Esophagus squamous epithelium (tissue), 5 donors: ENCODE data around the gene NBDY. TPM values are rescaled to one million over a fixed set of nuclear protein-coding genes. Genes with fewer than 3 reads are reported as not detected.
"Not testable (repeated sequence)": the region's sequence is repeated elsewhere in the genome, so short reads cannot be mapped to it uniquely, and the experiment has no call there.

Source experiments
- DNase-seq: peaks from one replicate; lab custom pipeline; 2025; lab: John Stamatoyannopoulos, UW
- H3K27ac ChIP-seq, 4 donors: fragments of 200-600 bp; sonication (generic); one replicate each; pipeline ENCODE4 v1.5.1; 2016 to 2019; ENCODE audit warnings: mild to moderate bottlenecking in 1 of 4
- H3K27me3 ChIP-seq, 4 donors: fragments of 200-600 bp; sonication (generic); 1 replicate in 3 of 4; 2 replicates in 1 of 4; pipeline versions ENCODE4 v1.5.1 to v1.6.0; 2017 to 2021; ENCODE audit warnings: antibody characterized with exemption in 1 of 4
- H3K36me3 ChIP-seq, 3 donors: fragments of 200-600 bp; sonication (generic); one replicate each; pipeline ENCODE4 v1.5.1; 2016 to 2019
- H3K4me1 ChIP-seq, 3 donors: fragments of 200-600 bp; sonication (generic); one replicate each; pipeline ENCODE4 v1.5.1; 2017 to 2019
- H3K4me3 ChIP-seq, 4 donors: fragments of 200-600 bp; sonication (generic); 1 replicate in 3 of 4; 2 replicates in 1 of 4; pipeline ENCODE4 v1.5.1; 2016 to 2019; ENCODE audit warnings: mild to moderate bottlenecking in 2 of 4, moderate library complexity in 1 of 4
- H3K9me3 ChIP-seq, 3 donors: fragments of 200-600 bp; sonication (generic); one replicate each; pipeline ENCODE4 v1.5.1; 2016 to 2019
- whole genome bisulfite sequencing, 2 donors: methylation state at CpG; one replicate each; pipeline ENCODE4 v1.1.5; 2018; 5-methylcytosine and 5-hydroxymethylcytosine counted together
- intact Hi-C: fragments of 100-400 bp; cut with DNase I; formaldehyde crosslinking; loops from one replicate; pipeline ENCODE4 v1.15.0; 2022
- total RNA-seq, 4 donors: library from RNA; depleted of rRNA; stranded (reverse); fragments of >200 nt; gene quantifications; one replicate each; pipeline ENCODE4 v1.1.0, GENCODE V29; 2016
- TF ChIP-seq, protein P1 (sequence below), 6 experiments: fragments of 450-650 bp in 4 of 6; fragments of 200-600 bp in 2 of 6; sonication (generic) in 2 of 6; IDR thresholded peaks; one replicate each; pipeline ENCODE4 v1.5.1; 2016 to 2019; ENCODE audit warnings: antibody characterized with exemption in 6 of 6, mild to moderate bottlenecking in 4 of 6, moderate library complexity in 4 of 6
- donor health status: DM: yes; HTN: yes; CAD: no.

NBDY gene
- total RNA-seq, 4 donors from 2014 or later, result 8.3 to 17.7 (median 10.8) TPM

DNA sequence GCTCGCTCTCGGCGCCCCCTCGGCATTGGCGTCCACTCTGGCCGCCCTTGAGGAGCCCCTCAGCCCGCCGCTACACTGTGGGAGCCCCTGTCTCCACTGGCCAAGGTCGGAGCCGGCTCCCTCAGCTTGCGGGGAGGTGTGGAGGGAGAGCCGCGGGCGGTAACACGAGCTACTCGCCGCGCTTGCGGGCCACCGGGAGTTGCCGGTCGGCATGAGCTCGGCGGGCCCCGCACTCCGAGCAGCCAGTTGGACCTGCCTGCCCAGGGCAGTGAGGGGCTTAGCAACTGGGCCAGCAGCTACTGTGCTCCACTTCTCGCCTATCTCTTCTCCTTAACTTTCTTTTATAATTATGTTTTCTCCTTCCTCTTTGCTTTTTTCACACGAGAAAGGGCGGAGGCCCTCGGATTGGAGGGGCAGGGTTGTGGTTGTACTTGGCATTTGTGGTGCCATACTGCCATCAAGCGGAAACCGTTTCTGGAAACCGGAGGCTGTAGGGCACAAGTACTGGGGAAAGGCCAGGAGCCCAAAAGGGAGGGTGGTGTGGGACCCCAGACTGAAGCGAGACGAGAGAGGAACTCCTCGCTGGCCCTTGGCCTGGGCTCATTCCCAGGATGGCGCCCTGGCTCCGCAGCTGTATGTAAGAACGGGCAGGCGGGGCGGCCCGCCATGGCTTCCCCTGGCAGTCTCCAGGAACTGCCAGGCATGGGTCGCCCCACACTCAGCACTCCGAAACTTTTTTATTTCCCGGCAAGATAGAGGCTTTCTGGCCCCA is 38.5 kb downstream of the NBDY start:
- Histone ChIP-seq H3K4me3 (peak overlapping the region in 2 of 4 donors; percentile 69 to 70), H3K36me3 (peaks cover 0 to 11% (median 0%) of the 10 kb centered on the region in 3 donors), H3K4me1 (peaks cover 10 to 23% (median 16%) of the 10 kb centered on the region in 3 donors), H3K27ac (peak overlapping the region in 2 of 4 donors; percentile 62 to 64)
- intact Hi-C loops, H3K9me3 ChIP-seq, DNase-seq, H3K27me3 ChIP-seq: not testable (repeated sequence)
- WGBS, 2 donors, result 60% methylated on average over 1 of the region's 45 CpGs; no CpG with 5 or more reads in 1 of the 2 donors
- TF ChIP-seq, protein P1, sequence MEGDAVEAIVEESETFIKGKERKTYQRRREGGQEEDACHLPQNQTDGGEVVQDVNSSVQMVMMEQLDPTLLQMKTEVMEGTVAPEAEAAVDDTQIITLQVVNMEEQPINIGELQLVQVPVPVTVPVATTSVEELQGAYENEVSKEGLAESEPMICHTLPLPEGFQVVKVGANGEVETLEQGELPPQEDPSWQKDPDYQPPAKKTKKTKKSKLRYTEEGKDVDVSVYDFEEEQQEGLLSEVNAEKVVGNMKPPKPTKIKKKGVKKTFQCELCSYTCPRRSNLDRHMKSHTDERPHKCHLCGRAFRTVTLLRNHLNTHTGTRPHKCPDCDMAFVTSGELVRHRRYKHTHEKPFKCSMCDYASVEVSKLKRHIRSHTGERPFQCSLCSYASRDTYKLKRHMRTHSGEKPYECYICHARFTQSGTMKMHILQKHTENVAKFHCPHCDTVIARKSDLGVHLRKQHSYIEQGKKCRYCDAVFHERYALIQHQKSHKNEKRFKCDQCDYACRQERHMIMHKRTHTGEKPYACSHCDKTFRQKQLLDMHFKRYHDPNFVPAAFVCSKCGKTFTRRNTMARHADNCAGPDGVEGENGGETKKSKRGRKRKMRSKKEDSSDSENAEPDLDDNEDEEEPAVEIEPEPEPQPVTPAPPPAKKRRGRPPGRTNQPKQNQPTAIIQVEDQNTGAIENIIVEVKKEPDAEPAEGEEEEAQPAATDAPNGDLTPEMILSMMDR (IDR thresholded peaks at IDR 0.05), result peak in 2 of 6 experiments; percentile 9 to 36

DNA sequence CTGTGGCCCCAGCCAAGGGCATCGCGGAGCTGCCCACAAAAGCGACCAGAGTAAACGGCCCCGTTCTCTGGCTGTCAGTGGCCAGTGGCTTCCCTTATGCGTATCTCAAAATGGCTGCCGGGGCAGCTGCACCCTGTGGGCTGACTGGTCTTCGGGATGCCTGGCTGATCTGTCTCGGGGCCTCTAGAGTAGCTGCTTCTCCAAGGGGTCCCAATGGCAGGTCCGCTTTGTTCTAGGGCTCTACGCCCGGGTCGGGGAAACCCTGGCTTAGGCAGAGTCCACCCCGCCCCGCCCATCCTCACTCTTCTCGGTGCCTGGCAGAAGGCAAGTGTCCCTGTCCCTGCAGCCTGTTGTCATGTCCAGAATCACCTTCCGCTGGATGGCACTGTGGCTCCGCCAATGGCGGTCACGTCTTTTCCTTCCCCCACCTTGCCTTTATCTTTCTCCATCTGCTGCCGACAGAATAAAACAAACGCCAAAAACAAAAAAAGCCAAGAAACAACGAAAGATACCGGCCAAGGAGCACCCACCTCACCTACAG is 39.1 kb downstream of the NBDY start:
- peaks cover 0 to 11% (median 0%) of the 10 kb centered on the region in 3 donors for H3K36me3 ChIP-seq
- no CpG with 5 or more reads among the region's 24 CpGs for WGBS, 2 donors
- peaks cover 10 to 23% (median 15%) of the 10 kb centered on the region in 3 donors for H3K4me1 ChIP-seq
- intact Hi-C loops, DNase-seq, H3K9me3 ChIP-seq, H3K27ac ChIP-seq, H3K27me3 ChIP-seq, H3K4me3 ChIP-seq: not testable (repeated sequence)

DNA sequence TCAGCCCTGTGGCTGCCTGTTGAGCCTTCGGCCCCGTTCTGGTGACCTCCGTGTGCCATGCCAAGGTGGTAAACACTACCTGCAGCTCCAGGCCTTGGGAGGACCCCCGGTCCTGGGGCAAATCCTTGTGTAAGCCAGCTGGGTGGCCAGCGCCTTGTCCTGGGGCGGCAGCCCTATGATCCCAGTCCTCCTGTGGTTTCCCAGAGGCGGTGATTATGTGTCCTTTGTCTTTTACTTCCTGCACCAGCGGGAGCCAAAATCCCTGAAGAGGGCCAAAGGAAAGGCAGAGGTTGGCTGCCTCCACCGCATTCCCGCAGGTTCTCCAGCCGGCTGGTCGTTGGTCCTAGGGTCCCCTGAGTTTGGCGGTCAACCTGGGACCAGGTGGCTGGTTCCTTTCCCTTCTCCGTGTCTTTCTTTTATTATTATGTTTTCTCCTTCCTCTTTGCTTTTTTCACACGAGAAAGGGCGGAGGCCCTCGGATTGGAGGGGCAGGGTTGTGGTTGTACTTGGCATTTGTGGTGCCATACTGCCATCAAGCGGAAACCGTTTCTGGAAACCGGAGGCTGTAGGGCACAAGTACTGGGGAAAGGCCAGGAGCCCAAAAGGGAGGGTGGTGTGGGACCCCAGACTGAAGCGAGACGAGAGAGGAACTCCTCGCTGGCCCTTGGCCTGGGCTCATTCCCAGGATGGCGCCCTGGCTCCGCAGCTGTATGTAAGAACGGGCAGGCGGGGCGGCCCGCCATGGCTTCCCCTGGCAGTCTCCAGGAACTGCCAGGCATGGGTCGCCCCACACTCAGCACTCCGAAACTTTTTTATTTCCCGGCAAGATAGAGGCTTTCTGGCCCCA is 43.9 kb downstream of the NBDY start:
- H3K9me3 ChIP-seq, intact Hi-C loops, DNase-seq, H3K27ac ChIP-seq, H3K4me1 ChIP-seq, H3K36me3 ChIP-seq, H3K4me3 ChIP-seq, H3K27me3 ChIP-seq: not testable (repeated sequence)
- WGBS, 2 donors, result no CpG with 5 or more reads among the region's 32 CpGs

DNA sequence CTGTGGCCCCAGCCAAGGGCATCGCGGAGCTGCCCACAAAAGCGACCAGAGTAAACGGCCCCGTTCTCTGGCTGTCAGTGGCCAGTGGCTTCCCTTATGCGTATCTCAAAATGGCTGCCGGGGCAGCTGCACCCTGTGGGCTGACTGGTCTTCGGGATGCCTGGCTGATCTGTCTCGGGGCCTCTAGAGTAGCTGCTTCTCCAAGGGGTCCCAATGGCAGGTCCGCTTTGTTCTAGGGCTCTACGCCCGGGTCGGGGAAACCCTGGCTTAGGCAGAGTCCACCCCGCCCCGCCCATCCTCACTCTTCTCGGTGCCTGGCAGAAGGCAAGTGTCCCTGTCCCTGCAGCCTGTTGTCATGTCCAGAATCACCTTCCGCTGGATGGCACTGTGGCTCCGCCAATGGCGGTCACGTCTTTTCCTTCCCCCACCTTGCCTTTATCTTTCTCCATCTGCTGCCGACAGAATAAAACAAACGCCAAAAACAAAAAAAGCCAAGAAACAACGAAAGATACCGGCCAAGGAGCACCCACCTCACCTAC is 44.5 kb downstream of the NBDY start:
- DNase-seq, H3K36me3 ChIP-seq, H3K4me3 ChIP-seq, H3K27ac ChIP-seq, H3K4me1 ChIP-seq, intact Hi-C loops, H3K27me3 ChIP-seq, H3K9me3 ChIP-seq: not testable (repeated sequence)
- no CpG with 5 or more reads among the region's 24 CpGs for WGBS, 2 donors

DNA sequence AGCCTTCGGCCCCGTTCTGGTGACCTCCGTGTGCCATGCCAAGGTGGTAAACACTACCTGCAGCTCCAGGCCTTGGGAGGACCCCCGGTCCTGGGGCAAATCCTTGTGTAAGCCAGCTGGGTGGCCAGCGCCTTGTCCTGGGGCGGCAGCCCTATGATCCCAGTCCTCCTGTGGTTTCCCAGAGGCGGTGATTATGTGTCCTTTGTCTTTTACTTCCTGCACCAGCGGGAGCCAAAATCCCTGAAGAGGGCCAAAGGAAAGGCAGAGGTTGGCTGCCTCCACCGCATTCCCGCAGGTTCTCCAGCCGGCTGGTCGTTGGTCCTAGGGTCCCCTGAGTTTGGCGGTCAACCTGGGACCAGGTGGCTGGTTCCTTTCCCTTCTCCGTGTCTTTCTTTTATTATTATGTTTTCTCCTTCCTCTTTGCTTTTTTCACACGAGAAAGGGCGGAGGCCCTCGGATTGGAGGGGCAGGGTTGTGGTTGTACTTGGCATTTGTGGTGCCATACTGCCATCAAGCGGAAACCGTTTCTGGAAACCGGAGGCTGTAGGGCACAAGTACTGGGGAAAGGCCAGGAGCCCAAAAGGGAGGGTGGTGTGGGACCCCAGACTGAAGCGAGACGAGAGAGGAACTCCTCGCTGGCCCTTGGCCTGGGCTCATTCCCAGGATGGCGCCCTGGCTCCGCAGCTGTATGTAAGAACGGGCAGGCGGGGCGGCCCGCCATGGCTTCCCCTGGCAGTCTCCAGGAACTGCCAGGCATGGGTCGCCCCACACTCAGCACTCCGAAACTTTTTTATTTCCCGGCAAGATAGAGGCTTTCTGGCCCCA is 49.3 kb downstream of the NBDY start:
- intact Hi-C loops, H3K27ac ChIP-seq, DNase-seq, H3K9me3 ChIP-seq, H3K4me3 ChIP-seq, H3K36me3 ChIP-seq, H3K4me1 ChIP-seq, H3K27me3 ChIP-seq: not testable (repeated sequence)
- WGBS, 2 donors, result no CpG with 5 or more reads among the region's 32 CpGs

DNA sequence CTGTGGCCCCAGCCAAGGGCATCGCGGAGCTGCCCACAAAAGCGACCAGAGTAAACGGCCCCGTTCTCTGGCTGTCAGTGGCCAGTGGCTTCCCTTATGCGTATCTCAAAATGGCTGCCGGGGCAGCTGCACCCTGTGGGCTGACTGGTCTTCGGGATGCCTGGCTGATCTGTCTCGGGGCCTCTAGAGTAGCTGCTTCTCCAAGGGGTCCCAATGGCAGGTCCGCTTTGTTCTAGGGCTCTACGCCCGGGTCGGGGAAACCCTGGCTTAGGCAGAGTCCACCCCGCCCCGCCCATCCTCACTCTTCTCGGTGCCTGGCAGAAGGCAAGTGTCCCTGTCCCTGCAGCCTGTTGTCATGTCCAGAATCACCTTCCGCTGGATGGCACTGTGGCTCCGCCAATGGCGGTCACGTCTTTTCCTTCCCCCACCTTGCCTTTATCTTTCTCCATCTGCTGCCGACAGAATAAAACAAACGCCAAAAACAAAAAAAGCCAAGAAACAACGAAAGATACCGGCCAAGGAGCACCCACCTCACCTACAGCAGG is 50.0 kb downstream of the NBDY start:
- H3K27ac ChIP-seq, intact Hi-C loops, H3K4me1 ChIP-seq, H3K36me3 ChIP-seq, DNase-seq, H3K27me3 ChIP-seq, H3K4me3 ChIP-seq, H3K9me3 ChIP-seq: not testable (repeated sequence)
- WGBS, 2 donors, result no CpG with 5 or more reads among the region's 24 CpGs

DNA sequence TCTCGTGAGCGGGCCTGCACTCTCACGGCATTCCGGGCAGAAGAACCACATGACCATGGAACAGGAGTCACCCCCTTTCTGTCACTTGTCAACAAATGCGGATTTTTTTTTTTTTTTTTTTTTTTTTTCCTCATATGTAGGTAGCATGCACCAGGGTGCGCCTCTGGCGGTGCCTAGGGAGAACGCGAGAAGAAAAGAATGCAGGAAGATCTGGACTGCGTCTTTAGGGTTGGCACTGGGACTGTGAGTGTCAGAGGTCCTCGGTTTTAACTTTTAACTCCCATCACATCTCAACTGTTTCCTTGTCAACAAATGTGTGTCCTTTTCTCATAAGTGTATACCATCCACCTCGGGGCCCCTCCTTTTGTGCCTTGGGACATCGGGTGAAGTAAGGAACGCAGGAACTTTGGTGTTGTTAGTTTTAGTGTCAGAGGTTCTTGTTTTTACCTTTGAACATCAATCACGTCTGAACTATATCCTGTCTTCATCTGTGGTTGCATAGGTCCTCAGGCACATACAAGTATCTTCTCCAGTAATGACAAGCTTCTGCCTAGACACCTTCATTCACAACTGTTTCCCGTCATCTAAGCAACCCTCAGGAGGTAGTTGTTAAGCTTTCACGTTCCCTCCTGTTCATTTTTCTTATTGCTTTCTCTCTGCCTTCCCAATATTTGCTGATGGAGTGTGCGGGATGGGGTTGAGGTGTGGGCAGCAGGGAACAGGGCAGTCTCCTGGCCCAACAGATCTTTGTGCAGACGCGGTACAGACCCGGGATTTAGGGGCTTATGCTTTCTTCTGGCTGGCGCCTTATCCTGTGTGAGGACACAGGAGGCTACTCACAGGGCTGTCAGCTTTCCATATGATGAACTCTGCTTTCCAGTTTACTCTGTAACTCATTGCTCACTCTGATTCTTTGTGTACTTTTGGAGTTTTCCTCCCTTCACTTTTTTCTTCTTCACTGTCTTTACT is 51.9 kb downstream of the NBDY start:
- H3K27me3 ChIP-seq, H3K4me1 ChIP-seq, DNase-seq, H3K4me3 ChIP-seq, intact Hi-C loops, H3K9me3 ChIP-seq, H3K36me3 ChIP-seq, H3K27ac ChIP-seq: not testable (repeated sequence)
- WGBS, 2 donors, result 78 to 80% methylated on average over 9 to 11 of the region's 22 CpGs
